ENCODE data around the gene IL19. TPM values are rescaled to one million over a fixed set of nuclear protein-coding genes. Genes with fewer than 3 reads are reported as not detected.

The IL19 gene
- total RNA-seq, 1 experiment from 2014 or later: not detected

GRCh38 chr1:206828765-206829164 is 58.2 kb downstream of the IL19 start:
- TF ChIP-seq CTCF (conservative IDR thresholded peaks at IDR 0.05) (no peak), EZH2 (IDR thresholded peaks at IDR 0.05; ENCODE audit: low read depth) (no peak)
- H4K20me1 ChIP-seq (ENCODE audit: insufficient read depth): no peaks in the 10 kb centered on the region
- no peaks in the 10 kb centered on the region for H3K9me3 ChIP-seq (ENCODE audit: insufficient read depth, low read depth)
- ChIA-PET CTCF (interaction anchor here (0.5 kb wide), 1 partner anchor 751 kb away, joined by 4 read pairs; no protein-coding TSS in a partner anchor), POLR2A (ENCODE audit: unreplicated experiment) (no interaction called here)
- no peaks in the 10 kb centered on the region for H3K9me2 ChIP-seq (ENCODE audit: insufficient read depth)
- H3K4me1 ChIP-seq (replicated peaks; ENCODE audit: insufficient read depth): no peaks in the 10 kb centered on the region
- H3F3A ChIP-seq (ENCODE audit: insufficient read depth, low read depth): no peaks in the 10 kb centered on the region
- no peak overlapping the region for H3K4me2 ChIP-seq
- no TSS peak for BruUV-seq (replicated peaks)
- no peaks in the 10 kb centered on the region for H3K27me3 ChIP-seq (ENCODE audit: insufficient read depth, low read depth)
- DNase-seq: no peak
- H3K4me3 ChIP-seq: no peak overlapping the region
- no peaks in the 10 kb centered on the region for H3K36me3 ChIP-seq (ENCODE audit: low read depth)
- H3K27ac ChIP-seq: no peak overlapping the region
- intact Hi-C loops (cut with micrococcal nuclease; ENCODE audit: unreplicated experiment): no loop called here
- no peak overlapping the region for H2AFZ ChIP-seq
- no peaks in the 10 kb centered on the region for H3K79me2 ChIP-seq (ENCODE audit: low read depth)

DNA sequence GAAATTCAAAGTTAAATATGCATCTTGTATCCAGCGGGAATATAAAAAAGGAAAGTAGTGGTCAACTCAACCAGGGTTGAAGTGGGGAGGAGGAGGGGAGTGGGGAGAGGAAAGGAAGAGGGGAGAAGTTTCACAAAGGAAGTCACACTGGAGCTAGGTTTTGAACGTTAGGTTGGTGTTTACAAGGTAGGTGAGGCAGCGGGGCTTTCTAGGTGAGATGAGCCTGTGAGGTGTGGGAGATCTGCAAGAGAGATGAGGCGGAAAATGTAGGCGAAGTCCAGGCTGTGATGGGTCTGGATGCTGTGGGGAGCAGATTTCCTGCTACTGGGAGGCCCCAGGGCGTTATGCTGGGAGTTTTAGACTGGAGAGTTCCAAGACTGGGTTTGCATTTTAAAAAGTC is 58.7 kb downstream of the IL19 start:
- POLR2A ChIA-PET (ENCODE audit: unreplicated experiment): no interaction called here
- Histone ChIP-seq H3K4me2 (no peak overlapping the region), H3K79me2 (ENCODE audit: low read depth) (no peaks in the 10 kb centered on the region), H3K4me3 (no peak overlapping the region), H3K27me3 (ENCODE audit: insufficient read depth, low read depth) (no peaks in the 10 kb centered on the region; the same call in 1 of the 2 replicates), H3K4me1 (replicated peaks; ENCODE audit: insufficient read depth) (no peaks in the 10 kb centered on the region), H4K20me1 (ENCODE audit: insufficient read depth) (no peaks in the 10 kb centered on the region), H2AFZ (no peak overlapping the region), H3K27ac (no peak overlapping the region), H3K9me3 (ENCODE audit: insufficient read depth, low read depth) (no peaks in the 10 kb centered on the region), H3K9me2 (ENCODE audit: insufficient read depth) (no peaks in the 10 kb centered on the region), H3F3A (ENCODE audit: insufficient read depth, low read depth) (no peaks in the 10 kb centered on the region), H3K36me3 (ENCODE audit: low read depth) (no peaks in the 10 kb centered on the region)
- TF ChIP-seq CTCF (conservative IDR thresholded peaks at IDR 0.05) (no peak), EZH2 (IDR thresholded peaks at IDR 0.05; ENCODE audit: low read depth) (no peak)
- DNase-seq: no peak
- CTCF ChIA-PET: no interaction called here
- no TSS peak for BruUV-seq (replicated peaks)
- intact Hi-C loops (cut with micrococcal nuclease; ENCODE audit: unreplicated experiment): no loop called here

GRCh38 chr1:206829875-206830274 is 59.3 kb downstream of the IL19 start:
- POLR2A ChIA-PET (ENCODE audit: unreplicated experiment): no interaction called here
- no peak for DNase-seq
- H3K4me3 ChIP-seq: no peak overlapping the region
- no peaks in the 10 kb centered on the region for H3K36me3 ChIP-seq (ENCODE audit: low read depth)
- H3K4me2 ChIP-seq: no peak overlapping the region
- H4K20me1 ChIP-seq (ENCODE audit: insufficient read depth): no peaks in the 10 kb centered on the region
- H3K27me3 ChIP-seq (ENCODE audit: insufficient read depth, low read depth): no peaks in the 10 kb centered on the region; the same call in 1 of the 2 replicates
- no peaks in the 10 kb centered on the region for H3K9me3 ChIP-seq (ENCODE audit: insufficient read depth, low read depth)
- CTCF ChIA-PET: no interaction called here
- BruUV-seq (replicated peaks): no TSS peak
- no peak overlapping the region for H2AFZ ChIP-seq
- no peaks in the 10 kb centered on the region for H3F3A ChIP-seq (ENCODE audit: insufficient read depth, low read depth)
- H3K4me1 ChIP-seq (replicated peaks; ENCODE audit: insufficient read depth): no peaks in the 10 kb centered on the region
- no peaks in the 10 kb centered on the region for H3K9me2 ChIP-seq (ENCODE audit: insufficient read depth)
- intact Hi-C loops (cut with micrococcal nuclease; ENCODE audit: unreplicated experiment): no loop called here
- H3K79me2 ChIP-seq (ENCODE audit: low read depth): no peaks in the 10 kb centered on the region
- H3K27ac ChIP-seq: no peak overlapping the region
- no peak for TF ChIP-seq CTCF (conservative IDR thresholded peaks at IDR 0.05)
- TF ChIP-seq EZH2 (IDR thresholded peaks at IDR 0.05; ENCODE audit: low read depth): no peak
